NT2/D1 (cell line): Measurements from ENCODE around the gene UNC45B.

ENCODE experiments used
- SUZ12 ChIP-seq: IDR thresholded peaks from 2 replicates; pipeline ENCODE4 v1.6.1; 2011; ENCODE audit not compliant: insufficient read length, insufficient read depth; ENCODE audit errors: extremely low read depth
- YY1 ChIP-seq: IDR thresholded peaks from 2 replicates; pipeline ENCODE4 v1.6.1; 2011; ENCODE audit not compliant: insufficient read length, insufficient read depth
- ZNF274 ChIP-seq: IDR thresholded peaks from 2 replicates; pipeline ENCODE4 v1.6.1; 2011; ENCODE audit warnings: mild to moderate bottlenecking, low read depth, low read length

GRCh38 chr17:35171834-35172233 lies 24.2 kb downstream of the UNC45B start:
- TF ChIP-seq YY1 (no peak), ZNF274 (no peak), SUZ12 (no peak)
